Testis (tissue), 3 donors: Measurements from ENCODE around the gene FHL2. TPM values are rescaled to one million over a fixed set of nuclear protein-coding genes. Genes with fewer than 3 reads are reported as not detected.

ENCODE experiments used
- DNase-seq: peaks from one replicate; pipeline ENCODE4 v3.0.0-alpha.2; 2019
- H3K27ac ChIP-seq, 2 donors: fragments of 200-600 bp; sonication (generic); one replicate each; pipeline ENCODE4 v1.5.1; 2019
- H3K27me3 ChIP-seq: fragments of 200-600 bp; sonication (generic); one replicate; pipeline ENCODE4 v1.5.1; 2019
- H3K36me3 ChIP-seq: fragments of 200-600 bp; sonication (generic); one replicate; pipeline ENCODE4 v1.5.1; 2017; ENCODE audit warnings: low read depth; ENCODE audit errors: missing control alignments
- H3K4me1 ChIP-seq: fragments of 200-600 bp; sonication (generic); one replicate; pipeline ENCODE4 v1.5.1; 2019
- H3K4me3 ChIP-seq, 2 donors: fragments of 200-600 bp; sonication (generic); one replicate each; pipeline ENCODE4 v1.5.1; 2017 to 2019
- H3K9me3 ChIP-seq: fragments of 200-600 bp; sonication (generic); one replicate; pipeline ENCODE4 v1.5.1; 2017
- POLR2A ChIP-seq: fragments of 450-650 bp; IDR thresholded peaks from one replicate; pipeline ENCODE4 v1.6.1; 2017; ENCODE audit warnings: antibody characterized with exemption, mild to moderate bottlenecking, moderate library complexity
- WGBS, 2 donors: methylation state at CpG; one replicate each; pipeline ENCODE4 v1.1.5; 2018; 5-methylcytosine and 5-hydroxymethylcytosine counted together
- intact Hi-C: fragments of 100-400 bp; cut with DNase I; formaldehyde crosslinking; loops from one replicate; pipeline ENCODE4 v1.15.1; 2023; ENCODE audit warnings: low total_unique reads
- polyA plus RNA-seq: library from polyadenylated mRNA; stranded (reverse); fragments of 350-450 nt; fragmentation: Illumina TruSeq; extraction: RNeasy Lipid Tissue Mini Kit (QIAGEN cat#74804); gene quantifications from one replicate; pipeline ENCODE4 v1.2.3, GENCODE V29; 2014; ENCODE audit warnings: low read depth, low replicate concordance; ENCODE audit not compliant: insufficient read depth
- total RNA-seq, 2 donors: library from RNA; depleted of rRNA; stranded (reverse); fragments of >200 nt; gene quantifications; one replicate each; pipeline ENCODE4 v1.2.3, GENCODE V29; 2016
- TF ChIP-seq, protein P1 (sequence below), 3 experiments: fragments of 450-650 bp in 2 of 3; fragments of 200-600 bp in 1 of 3; sonication (generic) in 1 of 3; IDR thresholded peaks; one replicate each; pipeline ENCODE4 v1.5.1; 2016 to 2019; ENCODE audit warnings: antibody characterized with exemption in 3 of 3, mild to moderate bottlenecking in 2 of 3, moderate library complexity in 1 of 3

FHL2 gene
- total and polyA plus RNA-seq, 3 donors from 2014 or later, result 76.9 to 154 (median 99.3) TPM

DNA sequence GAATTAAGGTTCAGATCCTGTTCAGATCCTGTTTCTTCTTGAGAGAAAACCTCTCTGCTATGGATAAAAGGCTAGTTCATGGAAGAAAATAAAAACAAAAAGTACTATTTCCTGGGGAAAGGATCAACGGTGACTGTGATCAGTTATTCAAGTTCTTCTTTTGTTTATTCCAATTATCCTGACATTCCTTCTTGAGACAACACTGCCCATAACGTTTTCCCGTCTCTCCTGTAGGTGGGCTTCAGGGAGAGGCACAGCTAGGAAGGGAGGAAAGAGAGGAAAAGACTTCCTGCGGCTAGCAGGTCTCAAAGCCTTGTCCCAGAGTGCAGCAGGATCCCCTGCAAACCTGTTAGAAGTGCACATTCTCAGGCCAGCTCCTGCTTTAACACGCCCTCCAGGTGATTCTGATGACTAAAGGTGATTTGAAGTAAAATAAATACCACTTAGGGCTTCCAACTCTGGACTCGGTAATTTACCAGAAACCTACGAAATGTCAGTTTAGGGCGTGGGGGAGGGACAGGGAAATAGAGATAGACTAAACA, 4.5 kb upstream of the FHL2 start:
- no peak for TF ChIP-seq POLR2A
- TF ChIP-seq, protein P1, sequence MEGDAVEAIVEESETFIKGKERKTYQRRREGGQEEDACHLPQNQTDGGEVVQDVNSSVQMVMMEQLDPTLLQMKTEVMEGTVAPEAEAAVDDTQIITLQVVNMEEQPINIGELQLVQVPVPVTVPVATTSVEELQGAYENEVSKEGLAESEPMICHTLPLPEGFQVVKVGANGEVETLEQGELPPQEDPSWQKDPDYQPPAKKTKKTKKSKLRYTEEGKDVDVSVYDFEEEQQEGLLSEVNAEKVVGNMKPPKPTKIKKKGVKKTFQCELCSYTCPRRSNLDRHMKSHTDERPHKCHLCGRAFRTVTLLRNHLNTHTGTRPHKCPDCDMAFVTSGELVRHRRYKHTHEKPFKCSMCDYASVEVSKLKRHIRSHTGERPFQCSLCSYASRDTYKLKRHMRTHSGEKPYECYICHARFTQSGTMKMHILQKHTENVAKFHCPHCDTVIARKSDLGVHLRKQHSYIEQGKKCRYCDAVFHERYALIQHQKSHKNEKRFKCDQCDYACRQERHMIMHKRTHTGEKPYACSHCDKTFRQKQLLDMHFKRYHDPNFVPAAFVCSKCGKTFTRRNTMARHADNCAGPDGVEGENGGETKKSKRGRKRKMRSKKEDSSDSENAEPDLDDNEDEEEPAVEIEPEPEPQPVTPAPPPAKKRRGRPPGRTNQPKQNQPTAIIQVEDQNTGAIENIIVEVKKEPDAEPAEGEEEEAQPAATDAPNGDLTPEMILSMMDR (IDR thresholded peaks at IDR 0.05), result no peak
- Histone ChIP-seq H3K4me3 (no peak overlapping the region), H3K9me3 (no peaks in the 10 kb centered on the region), H3K27me3 (no peaks in the 10 kb centered on the region), H3K4me1 (no peaks in the 10 kb centered on the region), H3K36me3 (no peaks in the 10 kb centered on the region), H3K27ac (peak overlapping the region in 1 of 2 donors; percentile 29)
- peak; percentile 12 for DNase-seq
- intact Hi-C loops, result no loop called here
- 51 to 59% methylated on average over 8 of the region's 8 CpGs for WGBS, 2 donors

DNA sequence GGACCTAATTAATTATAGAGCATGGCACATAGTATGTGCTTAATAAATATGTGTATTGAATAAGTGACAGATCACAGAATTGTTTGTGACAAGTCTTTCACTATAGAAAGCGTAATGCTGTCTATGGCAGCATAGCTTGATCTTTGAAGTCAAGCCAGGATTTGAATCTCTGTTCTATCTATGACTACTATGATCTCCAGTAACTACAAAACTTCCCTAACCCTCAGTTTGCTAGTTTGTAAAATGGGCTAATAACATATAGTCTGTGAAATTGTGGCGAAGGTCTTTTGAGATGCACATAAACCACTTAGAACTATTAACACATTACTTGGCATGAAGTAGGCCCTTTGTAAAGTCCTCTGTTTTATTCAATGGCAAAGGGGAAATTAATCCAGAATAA, 4.0 kb upstream of the FHL2 start:
- H3K9me3 ChIP-seq, result no peaks in the 10 kb centered on the region
- intact Hi-C loops, result no loop called here
- no peaks in the 10 kb centered on the region for H3K4me1 ChIP-seq
- DNase-seq, result no peak
- H3K4me3 ChIP-seq, result no peak overlapping the region
- no peaks in the 10 kb centered on the region for H3K27me3 ChIP-seq
- no peak for TF ChIP-seq POLR2A
- TF ChIP-seq, protein P1 (IDR thresholded peaks at IDR 0.05), result no peak
- no peak overlapping the region for H3K27ac ChIP-seq
- H3K36me3 ChIP-seq, result no peaks in the 10 kb centered on the region
- 87 to 98% methylated on average over 2 of the region's 2 CpGs for WGBS, 2 donors

DNA sequence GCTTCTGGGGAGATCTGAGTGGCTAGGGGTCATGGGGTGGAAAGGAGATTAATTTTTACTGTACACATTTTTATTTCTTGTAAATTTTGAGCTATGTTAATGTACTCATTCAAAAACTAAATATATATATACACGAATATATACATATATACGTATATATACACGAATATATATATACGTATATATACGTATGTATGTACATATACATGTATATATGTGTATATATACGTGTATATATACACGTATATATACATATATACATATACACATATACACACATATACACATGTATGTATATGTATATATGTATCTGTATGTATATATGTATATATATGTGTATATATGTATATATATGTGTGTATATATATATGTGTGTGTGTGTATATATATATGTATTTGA, 3.0 kb upstream of the FHL2 start:
- intact Hi-C loops, result no loop called here
- no peak overlapping the region for H3K4me3 ChIP-seq
- no peaks in the 10 kb centered on the region for H3K9me3 ChIP-seq
- no peak for DNase-seq
- no peak for TF ChIP-seq POLR2A
- TF ChIP-seq, protein P1 (IDR thresholded peaks at IDR 0.05), result no peak
- H3K27ac ChIP-seq, result no peak overlapping the region
- no peaks in the 10 kb centered on the region for H3K36me3 ChIP-seq
- no peaks in the 10 kb centered on the region for H3K27me3 ChIP-seq
- no peaks in the 10 kb centered on the region for H3K4me1 ChIP-seq
- WGBS, 2 donors, result 88 to 93% methylated on average over 7 of the region's 7 CpGs

DNA sequence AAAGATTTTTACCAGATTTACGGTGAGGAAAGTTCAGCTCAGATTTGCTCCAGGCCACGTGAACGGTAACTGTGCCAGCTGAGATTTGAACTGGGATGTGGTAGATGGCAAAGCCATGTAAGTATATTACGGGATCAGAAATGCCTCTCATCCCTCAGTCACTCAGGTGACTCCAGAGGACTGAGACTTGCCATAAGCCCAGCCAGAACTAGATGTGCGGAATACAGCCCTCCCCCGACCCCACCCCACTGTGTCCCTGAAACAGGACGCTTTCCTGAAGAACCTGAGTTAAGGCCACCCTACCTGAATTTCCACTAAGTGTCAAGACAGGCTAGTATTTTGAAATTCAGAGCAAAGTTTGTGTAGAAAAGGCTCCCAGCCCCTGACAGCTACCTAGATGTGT, 1.3 kb upstream of the FHL2 start:
- H3K9me3 ChIP-seq, result no peaks in the 10 kb centered on the region
- intact Hi-C loops, result no loop called here
- 63 to 81% methylated on average over 7 of the region's 7 CpGs for WGBS, 2 donors
- TF ChIP-seq, protein P1 (IDR thresholded peaks at IDR 0.05), result no peak
- TF ChIP-seq POLR2A, result no peak
- H3K4me1 ChIP-seq, result no peaks in the 10 kb centered on the region
- no peaks in the 10 kb centered on the region for H3K36me3 ChIP-seq
- peak; percentile 10 for DNase-seq
- no peak overlapping the region for H3K27ac ChIP-seq
- H3K27me3 ChIP-seq, result no peaks in the 10 kb centered on the region
- no peak overlapping the region for H3K4me3 ChIP-seq

DNA sequence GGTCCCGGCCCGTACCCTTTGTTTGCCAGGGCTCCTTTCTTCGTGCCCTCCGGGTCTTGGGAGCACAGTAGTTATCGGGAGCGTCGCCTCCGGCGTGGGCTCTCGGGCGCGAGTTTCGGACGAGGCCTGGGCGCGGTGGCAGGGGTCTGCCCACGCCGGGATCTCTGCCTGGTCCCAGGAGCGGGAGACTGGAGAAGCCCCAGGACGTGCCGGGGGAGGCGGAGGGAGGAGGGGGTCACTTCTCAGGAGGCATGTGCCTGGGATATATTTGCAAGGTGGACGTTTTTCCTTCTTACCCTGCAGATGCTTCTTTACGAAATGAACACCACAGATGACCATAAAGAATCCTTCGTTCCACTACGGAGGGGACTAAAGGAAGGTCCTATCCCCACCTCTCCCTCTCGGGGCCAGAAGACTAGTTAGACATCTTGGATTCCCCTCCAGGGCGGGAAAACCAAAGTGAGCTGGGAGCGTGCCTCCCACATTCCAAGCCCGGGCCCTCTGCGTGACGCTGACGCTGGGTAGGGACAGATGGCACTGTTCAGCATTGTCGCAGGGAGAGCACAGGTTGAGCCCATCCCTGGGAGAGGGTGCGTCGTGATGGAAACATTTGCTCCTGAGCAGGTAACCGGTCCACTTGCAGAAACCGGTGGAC, 483 bp upstream of the FHL2 start:
- H3K9me3 ChIP-seq, result no peaks in the 10 kb centered on the region
- no peaks in the 10 kb centered on the region for H3K36me3 ChIP-seq
- DNase-seq, result no peak
- H3K4me3 ChIP-seq, result peak overlapping the region; percentile 88 to 93
- intact Hi-C loops, result no loop called here
- no peaks in the 10 kb centered on the region for H3K27me3 ChIP-seq
- TF ChIP-seq, protein P1 (IDR thresholded peaks at IDR 0.05), result no peak
- WGBS, 2 donors, result 45 to 62% methylated on average over 17 to 37 of the region's 38 CpGs
- H3K4me1 ChIP-seq, result no peaks in the 10 kb centered on the region
- peak overlapping the region; percentile 85 to 94 for H3K27ac ChIP-seq
